Activated T-cell treated with anti-CD3 and anti-CD28 coated beads, Interleukin-2, amount 50 U/mL, for 4 hours (primary cell): Measurements from ENCODE around the gene CD2. TPM values are rescaled to one million over a fixed set of nuclear protein-coding genes. Genes with fewer than 3 reads are reported as not detected.
"Not testable (repeated sequence)": the region's sequence is repeated elsewhere in the genome, so short reads cannot be mapped to it uniquely, and the experiment has no call there.

ENCODE experiments used
- ATAC-seq, 2 donors: fragments of 200-7000 bp; cut with Tn5 transposase; one replicate each; pipeline ENCODE4 v1.10.0; 2021
- DNase-seq: peaks from one replicate; pipeline ENCODE4 v3.0.0-alpha.2; 2020
- H3K27me3 Mint-ChIP-seq: one replicate; pipeline ENCODE4 v1.8.0; 2021; ENCODE audit warnings: low read depth, mixed read lengths
- H3K36me3 Mint-ChIP-seq: one replicate; pipeline ENCODE4 v1.8.0; 2022; ENCODE audit warnings: mixed read lengths; ENCODE audit not compliant: insufficient read depth
- H3K4me1 Mint-ChIP-seq: one replicate; pipeline ENCODE4 v1.8.0; 2021; ENCODE audit warnings: low read depth, mixed read lengths
- H3K4me3 Mint-ChIP-seq: one replicate; pipeline ENCODE4 v1.8.0; 2021; ENCODE audit warnings: mild to moderate bottlenecking, moderate library complexity, mixed read lengths
- H3K9me3 Mint-ChIP-seq: one replicate; pipeline ENCODE4 v1.8.0; 2021; ENCODE audit warnings: mixed read lengths
- total RNA-seq, 3 donors: library from RNA; stranded (reverse); gene quantifications; one replicate each; pipeline ENCODE4 v1.2.1, GENCODE V29; 2021

The CD2 gene
- total RNA-seq, 3 donors from 2014 or later: 353 to 393 (median 374) TPM

DNA sequence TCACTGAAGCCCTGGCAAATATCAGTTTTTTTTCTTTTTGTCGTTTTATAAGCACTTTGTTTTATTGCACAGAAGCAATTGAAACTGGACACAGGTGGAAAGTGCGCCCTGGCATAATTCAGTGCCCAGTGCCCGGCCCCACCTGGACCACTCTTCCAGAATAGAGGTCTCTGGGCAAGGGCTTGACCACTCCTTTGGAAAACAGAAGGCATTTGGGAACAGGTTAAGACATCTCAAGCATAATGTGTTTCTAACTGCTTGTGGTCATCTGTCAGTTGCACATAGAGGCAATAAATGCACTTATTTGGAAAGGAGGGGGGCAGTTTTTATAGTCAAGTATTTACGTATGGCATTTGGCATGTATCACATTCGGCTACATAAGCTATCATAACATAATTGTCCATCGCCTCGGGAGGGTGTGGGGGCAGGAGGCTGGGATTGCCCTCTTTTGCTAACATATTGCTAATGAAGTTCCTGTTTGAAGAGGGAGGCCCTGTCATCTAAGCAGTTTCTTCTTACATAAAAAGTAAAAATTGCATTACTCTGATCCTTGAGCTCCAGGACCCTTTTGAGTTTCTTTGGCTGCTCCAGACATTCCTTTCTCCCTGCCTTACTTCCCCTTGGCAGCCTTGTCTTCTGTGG lies 14.7 kb upstream of the CD2 start:
- DNase-seq: no peak
- Mint-ChIP-seq H3K4me3 (peak overlapping the region; percentile 76), H3K36me3 (no peaks in the 10 kb centered on the region), H3K27me3 (no peaks in the 10 kb centered on the region), H3K4me1 (peaks cover 55% of the 10 kb centered on the region), H3K9me3 (peaks cover 7% of the 10 kb centered on the region)
- ATAC-seq: no peak

DNA sequence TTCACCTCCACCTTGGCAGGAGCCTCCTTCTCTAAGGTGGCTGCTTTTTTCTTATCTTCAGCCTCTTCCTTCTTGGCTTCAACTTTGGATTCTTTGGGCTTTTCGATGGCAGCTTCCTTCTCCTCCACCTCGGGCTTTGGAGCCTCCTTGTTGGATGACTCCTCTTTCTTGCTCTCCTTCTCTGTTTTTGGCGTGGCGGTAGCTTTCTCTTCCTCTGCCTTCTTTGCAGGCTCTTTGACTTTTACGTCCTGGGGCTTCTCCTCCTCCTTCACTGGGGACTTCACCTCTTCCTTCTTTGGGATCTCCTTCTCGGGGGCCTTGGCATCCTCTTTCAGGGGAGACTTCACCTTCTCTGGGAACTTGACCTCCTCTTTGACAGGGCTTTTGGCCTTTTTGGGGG lies 13.9 kb upstream of the CD2 start:
- Mint-ChIP-seq H3K4me3 (peak overlapping the region; percentile 21), H3K27me3 (no peaks in the 10 kb centered on the region), H3K36me3 (peaks cover 3% of the 10 kb centered on the region), H3K4me1 (peaks cover 55% of the 10 kb centered on the region), H3K9me3 (peaks cover 15% of the 10 kb centered on the region)
- no peak for ATAC-seq
- no peak for DNase-seq

DNA sequence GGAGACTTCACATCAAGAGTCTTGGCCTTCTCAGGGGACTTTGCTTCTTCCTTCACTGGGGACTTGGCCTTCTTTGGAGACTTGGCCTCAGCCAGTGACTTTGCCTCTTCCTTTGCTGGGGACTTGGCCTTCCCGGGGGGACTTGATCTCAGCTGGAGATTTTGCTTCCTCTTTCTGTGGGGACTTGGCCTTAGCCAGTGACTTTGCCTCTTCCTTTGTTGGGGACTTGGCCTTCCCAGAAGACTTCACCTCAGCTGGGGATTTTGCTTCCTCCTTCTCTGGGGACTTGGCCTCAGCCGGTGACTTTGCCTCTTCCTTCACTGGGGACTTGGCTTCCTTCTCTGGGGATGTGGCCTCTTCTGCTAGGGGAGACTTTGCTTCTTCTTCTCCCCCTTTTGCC lies 13.5 kb upstream of the CD2 start:
- Mint-ChIP-seq H3K4me3 (peak overlapping the region; percentile 21), H3K9me3 (peaks cover 19% of the 10 kb centered on the region), H3K4me1 (peaks cover 55% of the 10 kb centered on the region), H3K27me3 (no peaks in the 10 kb centered on the region), H3K36me3 (peaks cover 6% of the 10 kb centered on the region)
- DNase-seq (no peak), ATAC-seq (no peak)

DNA sequence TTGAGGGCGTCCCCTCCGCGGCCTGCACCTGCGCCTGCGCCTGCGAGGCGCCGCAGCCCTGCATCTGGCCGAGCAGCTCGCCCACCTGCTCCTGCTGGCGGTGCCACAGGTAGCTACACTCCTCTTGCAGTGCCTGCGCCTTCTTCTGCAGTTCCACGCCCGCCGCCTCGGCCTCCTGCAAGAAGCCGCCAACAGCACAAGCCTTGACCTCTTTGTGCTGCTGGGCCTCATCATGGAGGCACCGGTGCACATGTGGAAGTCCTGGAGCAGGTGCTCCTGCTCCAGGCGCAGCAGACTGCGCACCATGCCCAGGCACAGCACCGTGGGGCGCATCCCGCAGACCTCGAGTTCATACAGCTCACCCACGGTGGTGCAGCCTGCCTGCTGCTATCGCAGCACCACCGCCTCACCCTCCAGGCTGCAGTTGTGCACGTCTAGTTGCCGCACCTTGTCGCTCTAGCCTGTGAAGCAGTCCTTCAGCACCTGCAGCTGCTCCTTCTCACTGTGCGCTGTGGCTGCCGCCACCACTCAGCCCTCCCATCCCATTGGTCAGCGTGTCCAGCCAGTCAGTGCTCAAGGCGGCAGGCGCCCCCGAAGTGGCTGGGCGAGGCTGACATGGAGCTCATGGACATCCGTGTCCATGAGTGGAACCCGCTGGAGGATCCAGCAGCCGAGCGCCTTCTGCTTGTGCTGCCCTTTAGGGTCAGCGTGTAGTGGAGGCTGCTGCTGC lies 12.2 kb upstream of the CD2 start:
- H3K4me3 Mint-ChIP-seq: no peak overlapping the region
- peaks cover 10% of the 10 kb centered on the region for H3K36me3 Mint-ChIP-seq
- ATAC-seq (no peak), DNase-seq (no peak)
- no peaks in the 10 kb centered on the region for H3K27me3 Mint-ChIP-seq
- peaks cover 46% of the 10 kb centered on the region for H3K4me1 Mint-ChIP-seq
- H3K9me3 Mint-ChIP-seq: peaks cover 24% of the 10 kb centered on the region

DNA sequence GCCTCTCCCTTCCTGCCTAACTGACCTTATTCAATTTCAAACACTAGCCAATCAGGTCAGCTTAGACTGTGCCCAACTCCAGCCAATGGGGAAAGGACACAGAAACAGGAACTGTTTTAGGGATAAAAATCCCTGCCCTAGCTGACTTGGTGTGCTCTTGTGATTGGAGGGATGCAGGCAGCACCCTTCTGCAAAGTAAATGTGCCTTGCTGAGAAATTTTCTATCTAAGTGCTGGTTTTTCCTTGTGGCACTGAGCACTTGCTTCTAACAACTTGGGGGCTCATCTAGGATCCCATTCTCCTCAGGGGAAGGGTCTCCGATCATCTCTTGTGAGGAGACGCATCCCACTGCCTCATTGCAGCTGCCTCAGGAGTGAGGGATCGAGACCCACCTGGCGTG lies 10.7 kb upstream of the CD2 start:
- DNase-seq (no peak), ATAC-seq (no peak)
- Mint-ChIP-seq H3K4me3 (no peak overlapping the region), H3K4me1 (peaks cover 32% of the 10 kb centered on the region), H3K36me3 (peaks cover 11% of the 10 kb centered on the region), H3K27me3 (no peaks in the 10 kb centered on the region), H3K9me3 (peaks cover 39% of the 10 kb centered on the region)

DNA sequence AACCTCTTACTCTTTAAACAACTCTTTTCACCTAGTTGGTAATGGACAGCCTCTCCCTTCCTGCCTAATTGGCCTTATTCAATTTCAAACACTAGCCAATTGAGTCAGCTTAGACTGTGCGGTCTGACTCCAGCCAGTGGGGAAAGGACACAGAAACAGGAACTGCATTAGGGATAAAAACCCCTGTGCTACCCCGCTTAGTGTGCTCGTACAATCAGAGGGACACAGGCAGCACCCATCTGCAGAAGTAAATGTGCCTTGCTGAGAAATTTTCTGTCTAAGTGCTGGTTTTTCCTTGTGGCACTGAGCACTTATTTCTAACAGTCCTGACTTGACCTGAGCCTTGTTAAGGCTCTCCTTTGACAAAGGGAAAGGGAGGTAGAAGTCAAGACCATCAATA lies 6.0 kb upstream of the CD2 start:
- Mint-ChIP-seq H3K4me3 (no peak overlapping the region), H3K27me3 (no peaks in the 10 kb centered on the region), H3K36me3 (peaks cover 14% of the 10 kb centered on the region), H3K9me3 (peaks cover 50% of the 10 kb centered on the region), H3K4me1 (peaks cover 24% of the 10 kb centered on the region)
- DNase-seq (no peak), ATAC-seq (no peak)

DNA sequence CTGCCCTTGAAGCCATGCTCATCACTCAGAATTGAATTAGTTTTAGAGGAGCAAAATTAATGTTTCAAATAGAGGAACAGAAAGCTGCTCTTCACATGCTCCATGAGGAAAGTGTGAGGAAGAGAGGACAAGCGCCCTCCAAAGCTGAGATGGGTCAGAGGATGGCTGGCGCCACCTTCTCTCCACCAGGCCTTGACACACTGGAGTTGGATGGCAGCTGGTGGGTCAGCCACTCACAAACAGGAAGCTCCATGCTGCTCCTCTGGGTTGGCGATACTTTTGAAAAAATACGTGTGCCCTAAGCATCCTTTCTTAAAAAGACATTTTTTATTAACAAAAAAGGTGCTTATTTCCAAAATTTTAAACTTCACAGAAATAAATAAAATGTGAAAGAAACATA lies 3.1 kb upstream of the CD2 start:
- peaks cover 19% of the 10 kb centered on the region for H3K36me3 Mint-ChIP-seq

DNA sequence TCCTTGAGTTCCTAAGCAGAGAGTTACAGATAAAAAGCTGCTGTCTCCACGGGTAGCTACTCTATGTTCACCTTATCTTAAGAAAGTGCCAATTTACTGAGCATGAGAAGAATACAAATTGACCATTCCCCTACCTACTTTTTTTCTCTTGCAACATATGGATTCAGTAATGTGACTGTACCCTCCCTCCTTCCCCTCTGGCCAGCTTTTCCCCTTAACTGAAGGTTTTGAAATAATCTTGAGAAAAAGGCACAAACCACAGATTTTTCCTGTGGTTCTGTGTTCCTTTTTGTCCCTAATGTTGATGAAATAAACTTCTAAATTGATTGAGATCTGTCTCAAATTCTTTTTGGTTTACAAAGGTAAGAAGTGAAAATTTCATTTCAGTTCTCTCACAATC lies 2.6 kb upstream of the CD2 start:
- peaks cover 21% of the 10 kb centered on the region for H3K36me3 Mint-ChIP-seq

More for the DNA sequence above, 3.1 kb upstream of the CD2 start:
- Mint-ChIP-seq H3K27me3 (no peaks in the 10 kb centered on the region), H3K4me3 (peak overlapping the region; percentile 70), H3K9me3 (peaks cover 30% of the 10 kb centered on the region), H3K4me1 (peaks cover 33% of the 10 kb centered on the region)
- DNase-seq (no peak), ATAC-seq (no peak)

DNA sequence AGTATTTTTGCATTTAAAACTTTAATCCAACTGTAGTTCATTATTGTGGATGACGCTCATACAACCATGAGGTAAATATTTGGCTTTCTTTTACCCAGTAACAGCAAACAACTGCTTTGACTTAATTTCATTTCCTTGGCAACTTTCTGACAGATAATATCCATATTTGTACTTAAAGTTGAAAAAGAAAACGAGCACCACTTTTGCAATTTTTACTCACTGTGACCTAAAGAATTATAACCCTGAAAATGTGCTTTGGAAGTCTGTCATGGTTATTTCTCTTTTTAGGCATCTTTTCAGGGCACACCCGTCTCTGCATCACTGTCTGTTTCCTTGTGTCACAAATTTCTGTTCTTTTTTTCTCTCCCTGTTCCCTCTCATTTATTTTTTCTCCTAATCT lies 918 bp upstream of the CD2 start:
- peaks cover 13% of the 10 kb centered on the region for H3K9me3 Mint-ChIP-seq
- H3K27me3 Mint-ChIP-seq: no peaks in the 10 kb centered on the region
- H3K4me3 Mint-ChIP-seq: peak overlapping the region; percentile 97
- peaks cover 32% of the 10 kb centered on the region for H3K36me3 Mint-ChIP-seq
- no peak for ATAC-seq
- H3K4me1 Mint-ChIP-seq: peaks cover 33% of the 10 kb centered on the region
- DNase-seq: no peak

More for the DNA sequence above, 2.6 kb upstream of the CD2 start:
- H3K4me1 Mint-ChIP-seq: peaks cover 33% of the 10 kb centered on the region
- no peak for ATAC-seq
- no peak for DNase-seq
- H3K27me3 Mint-ChIP-seq: no peaks in the 10 kb centered on the region
- H3K9me3 Mint-ChIP-seq: peaks cover 27% of the 10 kb centered on the region
- H3K4me3 Mint-ChIP-seq: peak overlapping the region; percentile 70

DNA sequence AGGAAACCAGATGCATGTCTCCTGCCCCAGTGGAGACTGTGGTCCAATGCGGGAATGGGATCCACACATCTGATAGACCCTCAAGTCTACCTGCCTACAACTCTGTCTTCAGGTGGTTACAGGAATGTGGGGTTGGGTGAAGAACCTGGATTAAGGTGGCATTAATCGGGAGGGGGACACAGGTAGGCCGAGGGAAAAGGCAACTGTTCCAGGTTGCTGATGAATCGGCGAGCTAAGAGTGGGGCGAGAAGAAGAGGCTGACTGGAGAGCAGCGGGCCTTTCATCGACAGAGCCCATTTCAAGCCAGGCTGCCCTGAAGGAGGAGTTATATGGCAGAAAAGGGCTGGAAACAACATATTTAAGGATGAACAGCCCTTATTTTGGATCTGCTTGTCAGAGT lies 836 bp downstream of the CD2 start:
- Mint-ChIP-seq H3K27me3 (no peaks in the 10 kb centered on the region), H3K36me3 (peaks cover 43% of the 10 kb centered on the region)
- DNase-seq: no peak

DNA sequence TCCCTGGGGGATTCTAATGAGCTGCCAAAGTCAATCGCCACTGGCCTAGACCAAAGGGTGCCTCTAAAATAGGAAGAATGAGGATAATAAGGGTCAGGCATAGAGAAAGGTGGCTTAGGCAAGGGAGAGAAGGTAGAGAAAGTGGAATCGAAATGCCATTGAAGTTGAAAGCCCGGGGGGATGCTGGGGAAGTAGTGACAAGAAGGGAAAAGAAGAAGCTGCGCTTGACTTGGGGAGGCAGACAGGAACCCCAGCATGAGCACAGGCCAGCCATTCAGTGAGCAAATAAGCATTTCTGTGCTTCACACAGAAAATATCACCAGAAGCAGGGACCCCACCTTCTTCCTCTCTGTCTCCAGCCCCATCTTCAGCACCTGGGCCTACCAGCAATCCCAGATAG lies 1.5 kb downstream of the CD2 start:
- DNase-seq (no peak), ATAC-seq (peak; percentile 2 to 6)
- Mint-ChIP-seq H3K36me3 (peaks cover 49% of the 10 kb centered on the region), H3K27me3 (no peaks in the 10 kb centered on the region), H3K4me3 (peak overlapping the region; percentile 97), H3K9me3 (no peaks in the 10 kb centered on the region), H3K4me1 (peaks cover 36% of the 10 kb centered on the region)

More for the DNA sequence above, 836 bp downstream of the CD2 start:
- peak overlapping the region; percentile 97 for H3K4me3 Mint-ChIP-seq
- no peaks in the 10 kb centered on the region for H3K9me3 Mint-ChIP-seq
- ATAC-seq: no peak
- peaks cover 35% of the 10 kb centered on the region for H3K4me1 Mint-ChIP-seq

DNA sequence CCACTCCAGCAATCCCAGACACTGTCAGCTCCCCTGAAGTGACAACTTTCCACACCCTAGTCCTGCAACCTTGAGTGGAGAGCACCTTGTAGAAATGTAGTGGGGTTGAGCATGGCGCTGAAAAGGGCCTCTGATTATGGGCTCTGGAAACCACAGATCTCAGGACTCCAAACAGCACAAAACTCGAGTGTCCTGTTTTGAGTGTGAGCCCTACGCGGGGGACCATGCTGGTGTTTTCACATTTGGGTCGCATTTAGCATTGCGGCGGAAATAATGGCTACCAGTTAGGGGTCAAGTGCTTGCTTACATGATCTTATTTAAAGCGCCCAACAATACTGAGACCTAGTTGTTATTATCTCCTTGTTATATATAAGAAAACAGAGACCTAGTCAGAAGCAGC lies 1.9 kb downstream of the CD2 start:
- Mint-ChIP-seq H3K4me1 (peaks cover 37% of the 10 kb centered on the region), H3K36me3 (peaks cover 52% of the 10 kb centered on the region), H3K4me3 (peak overlapping the region; percentile 97)
- not testable (repeated sequence) for H3K27me3 Mint-ChIP-seq, H3K9me3 Mint-ChIP-seq, DNase-seq
- peak; percentile 11 to 12 for ATAC-seq

DNA sequence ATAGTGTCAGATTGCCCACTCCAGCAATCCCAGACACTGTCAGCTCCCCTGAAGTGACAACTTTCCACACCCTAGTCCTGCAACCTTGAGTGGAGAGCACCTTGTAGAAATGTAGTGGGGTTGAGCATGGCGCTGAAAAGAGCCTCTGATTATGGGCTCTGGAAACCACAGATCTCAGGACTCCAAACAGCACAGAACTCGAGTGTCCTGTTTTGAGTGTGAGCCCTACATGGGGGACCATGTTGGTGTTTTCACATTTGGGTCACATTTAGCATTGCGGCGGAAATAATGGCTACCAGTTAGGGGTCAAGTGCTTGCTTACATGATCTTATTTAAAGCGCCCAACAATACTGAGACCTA lies 4.2 kb downstream of the CD2 start:
- not testable (repeated sequence) for DNase-seq
- peaks cover 43% of the 10 kb centered on the region for H3K4me1 Mint-ChIP-seq

DNA sequence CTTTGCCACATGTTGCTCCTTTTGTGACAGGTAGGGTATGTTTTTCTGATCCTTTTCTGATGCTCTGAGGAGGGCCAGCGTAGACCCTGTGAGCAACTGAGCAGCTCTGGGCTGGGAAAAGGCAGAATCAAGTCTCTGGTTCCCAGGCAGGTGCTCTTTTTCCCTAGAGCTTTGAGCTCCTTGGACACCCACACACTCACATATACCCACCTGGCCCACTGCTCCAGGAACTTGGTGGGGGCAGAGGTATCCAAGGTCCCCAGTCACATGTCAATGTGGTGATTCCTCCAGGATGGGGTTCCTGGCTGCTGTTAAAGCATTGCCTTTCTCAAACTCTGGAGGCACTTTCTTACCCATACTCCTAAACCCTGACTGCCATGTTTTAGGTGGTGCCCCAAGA lies 5.4 kb downstream of the CD2 start:
- no peak for DNase-seq
- H3K4me3 Mint-ChIP-seq: peak overlapping the region; percentile 97
- H3K27me3 Mint-ChIP-seq: no peaks in the 10 kb centered on the region
- peaks cover 82% of the 10 kb centered on the region for H3K36me3 Mint-ChIP-seq
- H3K9me3 Mint-ChIP-seq: no peaks in the 10 kb centered on the region
- H3K4me1 Mint-ChIP-seq: peaks cover 48% of the 10 kb centered on the region
- ATAC-seq: no peak

More for the DNA sequence above, 4.2 kb downstream of the CD2 start:
- H3K27me3 Mint-ChIP-seq, H3K9me3 Mint-ChIP-seq: not testable (repeated sequence)
- peak in 1 of 2 donors; percentile 6 for ATAC-seq
- Mint-ChIP-seq H3K36me3 (peaks cover 75% of the 10 kb centered on the region), H3K4me3 (peak overlapping the region; percentile 97)

DNA sequence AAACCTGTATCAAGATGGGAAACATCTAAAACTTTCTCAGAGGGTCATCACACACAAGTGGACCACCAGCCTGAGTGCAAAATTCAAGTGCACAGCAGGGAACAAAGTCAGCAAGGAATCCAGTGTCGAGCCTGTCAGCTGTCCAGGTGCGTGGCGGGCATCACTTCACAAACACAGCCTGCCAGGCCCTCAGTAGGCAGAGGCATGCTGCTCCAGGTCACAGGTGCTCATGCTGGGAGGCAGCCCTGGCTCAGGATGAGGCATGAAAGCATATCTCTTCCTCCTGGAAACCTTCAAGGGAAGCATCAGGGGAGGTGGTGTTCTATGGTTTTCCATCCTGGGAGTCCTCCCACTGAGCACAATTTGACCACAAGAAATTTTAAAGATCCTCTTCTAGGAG lies 6.3 kb downstream of the CD2 start:
- Mint-ChIP-seq H3K27me3 (no peaks in the 10 kb centered on the region), H3K36me3 (peaks cover 83% of the 10 kb centered on the region), H3K4me3 (peak overlapping the region; percentile 97), H3K9me3 (no peaks in the 10 kb centered on the region), H3K4me1 (peaks cover 56% of the 10 kb centered on the region)
- ATAC-seq: no peak
- no peak for DNase-seq
